HepG2 (cell line): ENCODE results near the gene TRIM62. TPM values are rescaled to one million over a fixed set of nuclear protein-coding genes. Genes with fewer than 3 reads are reported as not detected.

Experiments
- ATAC-seq: fragments of 200-7000 bp; cut with Tn5 transposase; 3 replicates; pipeline ENCODE4 v1.9.1; 2020; ENCODE audit warnings: mild to moderate bottlenecking, moderate library complexity
- BruUV-seq: library from RNA; stranded (reverse); fragments of 400-500 nt; replicated peaks from 2 replicates; lab custom pipeline; 2021; lab: Mats Ljungman, UMichigan
- CTCF ChIA-PET: fragments of 300-600 bp; formaldehyde crosslinking; extraction: SDS; loops from one replicate; lab custom pipeline; 2021; ENCODE audit warnings: low total read pairs, inconsistent platforms, low intra/inter-chr PET ratio; lab: Yijun Ruan, JAX
- POLR2A ChIA-PET: fragments of 350-600 bp; sonication (Branson Sonifier 250); formaldehyde crosslinking; loops from one replicate; lab custom pipeline; 2020; ENCODE audit warnings: antibody characterized with exemption, inconsistent platforms; lab: Yijun Ruan, JAX
- DNase-seq: peaks from one replicate; pipeline ENCODE4 v3.0.0-alpha.2; 2015; ENCODE audit warnings: low spot score
- FAIRE-seq: peaks from 3 replicates; lab custom pipeline; 2011; peaks lifted over from hg19 to GRCh38; lab: Jason Lieb, UNC
- H2AFZ ChIP-seq: one replicate; pipeline ENCODE4 v1.6.1; 2011; ENCODE audit warnings: low read length, inconsistent platforms
- H3K27ac ChIP-seq: fragments of 300-600 bp; 3 replicates; pipeline ENCODE4 v1.8.0; 2011; ENCODE audit warnings: mixed run types, mild to moderate bottlenecking, mixed read lengths, low read length, inconsistent platforms; ENCODE audit not compliant: insufficient read depth; ENCODE audit errors: extremely low read length
- H3K27me3 ChIP-seq, 2 experiments: fragments of 200-600 bp in 1 of 2; 2 replicates in 1 of 2; 3 replicates in 1 of 2; pipeline versions ENCODE4 v1.6.0 to v1.8.0; 2011; ENCODE audit warnings: low read length in 2 of 2, mild to moderate bottlenecking in 2 of 2, moderate library complexity in 2 of 2, inconsistent platforms in 1 of 2; ENCODE audit not compliant: insufficient read depth in 2 of 2, control insufficient read depth in 1 of 2
- H3K36me3 ChIP-seq, 2 experiments: fragments of 200-600 bp in 1 of 2; replicated peaks in 1 of 2; 2 replicates in 1 of 2; 3 replicates in 1 of 2; pipeline versions ENCODE4 v1.5.1 to v1.8.0; 2011; ENCODE audit warnings: low read length in 2 of 2, inconsistent platforms in 1 of 2; ENCODE audit not compliant: insufficient read depth in 2 of 2, control insufficient read depth in 1 of 2
- H3K4me1 ChIP-seq: 2 replicates; pipeline ENCODE4 v1.5.1; 2012; ENCODE audit warnings: low read length, inconsistent platforms; ENCODE audit not compliant: insufficient read depth
- H3K4me2 ChIP-seq: 2 replicates; pipeline ENCODE4 v1.6.0; 2011; ENCODE audit warnings: low read depth, low read length, inconsistent platforms
- H3K4me3 ChIP-seq, 3 experiments: fragments of 200-600 bp in 1 of 3; sonication (generic), shearing (Covaris generic) in 1 of 3; replicated peaks in 1 of 3; 2 replicates each; pipeline ENCODE4 v1.5.1; 2011 to 2016; ENCODE audit warnings: low read length in 3 of 3, inconsistent platforms in 2 of 3, low read depth in 2 of 3, mild to moderate bottlenecking in 2 of 3, control low read depth in 1 of 3, mixed read lengths in 1 of 3; ENCODE audit not compliant: insufficient read depth in 1 of 3
- H3K79me2 ChIP-seq: one replicate; pipeline ENCODE4 v1.6.1; 2011; ENCODE audit warnings: low read length, inconsistent platforms; ENCODE audit not compliant: insufficient read depth
- H3K9ac ChIP-seq: 2 replicates; pipeline ENCODE4 v1.6.0; 2011; ENCODE audit warnings: mild to moderate bottlenecking, low read depth, low read length, inconsistent platforms; ENCODE audit not compliant: insufficient read depth
- H3K9me3 ChIP-seq: 2 replicates; pipeline ENCODE4 v1.5.1; 2012; ENCODE audit warnings: mild to moderate bottlenecking, low read length
- H4K20me1 ChIP-seq: 2 replicates; pipeline ENCODE4 v1.6.0; 2011; ENCODE audit warnings: inconsistent platforms, mild to moderate bottlenecking, low read length, moderate library complexity; ENCODE audit not compliant: insufficient read depth
- ARID3A ChIP-seq: IDR thresholded peaks from 2 replicates; pipeline ENCODE4 v1.6.1; 2012; ENCODE audit warnings: low read depth, low read length, improper control_type of control experiment
- DNMT1 ChIP-seq: sonication (generic); formaldehyde crosslinking; IDR thresholded peaks from 2 replicates; pipeline ENCODE4 v1.5.1; 2020; ENCODE audit warnings: mild to moderate bottlenecking, missing genetic modification reagents
- MYPOP ChIP-seq: sonication (generic); formaldehyde crosslinking; IDR thresholded peaks from 2 replicates; pipeline ENCODE4 v1.8.1; 2023; ENCODE audit warnings: mild to moderate bottlenecking, moderate library complexity, missing genetic modification reagents
- RNF219 ChIP-seq: sonication (generic); formaldehyde crosslinking; IDR thresholded peaks from 2 replicates; pipeline ENCODE4 v1.5.0; 2020; ENCODE audit warnings: mild to moderate bottlenecking, missing genetic modification reagents
- ZC3H4 ChIP-seq: sonication (generic); formaldehyde crosslinking; IDR thresholded peaks from 2 replicates; pipeline ENCODE4 v1.4.0; 2020; ENCODE audit warnings: missing genetic modification reagents, borderline replicate concordance
- ZNF281 ChIP-seq: sonication (generic); formaldehyde crosslinking; IDR thresholded peaks from 2 replicates; pipeline ENCODE4 v1.4.0; 2020; ENCODE audit warnings: missing genetic modification reagents, borderline replicate concordance
- ZNF788 ChIP-seq: sonication (generic); formaldehyde crosslinking; IDR thresholded peaks from 2 replicates; pipeline ENCODE4 v1.5.0; 2020; ENCODE audit warnings: mild to moderate bottlenecking, missing genetic modification reagents, borderline replicate concordance
- WGBS: methylation state at CpG from one replicate; pipeline ENCODE4 v1.1.6; 2017; ENCODE audit warnings: low lambda C conversion rate; 5-methylcytosine and 5-hydroxymethylcytosine counted together
- in situ Hi-C: cut with HindIII; loops from 2 replicates; pipeline ENCODE4 v1.10.0; 2017; ENCODE audit warnings: low pct_unique_long_range_greater_than_20kb; ENCODE audit not compliant: extremely low pct_ligation_motif_present
- intact Hi-C: fragments of 100-400 bp; cut with micrococcal nuclease; formaldehyde crosslinking; loops from one replicate; pipeline ENCODE4 v1.10.0; 2022; ENCODE audit not compliant: unreplicated experiment
- polyA plus RNA-seq, 8 experiments: library from polyadenylated mRNA; depleted of rRNA in 3 of 8; stranded (reverse) in 7 of 8; unstranded in 1 of 8; fragments of >200 nt; fragmentation: Illumina TruSeq in 4 of 8; extraction: Trizol in 4 of 8; gene quantifications; 2 replicates each; pipeline versions ENCODE4 v1.2.1 to v1.2.3, GENCODE V29; 2011 to 2016; ENCODE audit warnings: low read depth in 4 of 8, missing spikeins in 1 of 8, mixed read lengths in 1 of 8; ENCODE audit not compliant: insufficient read depth in 1 of 8
- total RNA-seq, 5 experiments: library from RNA; depleted of rRNA; stranded (reverse); fragments of >200 nt; fragmentation: Illumina TruSeq; extraction: Trizol; gene quantifications; 2 replicates each; pipeline ENCODE4 v1.2.3, GENCODE V29; 2016; ENCODE audit warnings: low read depth in 1 of 5
- TF ChIP-seq, protein P1 (sequence below): sonication (generic); formaldehyde crosslinking; IDR thresholded peaks from 2 replicates; pipeline ENCODE4 v1.4.0; 2020; ENCODE audit warnings: low read depth, mild to moderate bottlenecking, missing genetic modification reagents
- TF ChIP-seq, protein P2 (sequence below): sonication (generic); formaldehyde crosslinking; IDR thresholded peaks from 2 replicates; pipeline ENCODE4 v1.4.0; 2020; ENCODE audit warnings: missing genetic modification reagents

Gene TRIM62
- total and polyA plus RNA-seq, 2 of the 13 experiments (the other 11 are each of a cell fraction or from before 2014, with no cell fraction given): 0.53 to 0.57 TPM

DNA sequence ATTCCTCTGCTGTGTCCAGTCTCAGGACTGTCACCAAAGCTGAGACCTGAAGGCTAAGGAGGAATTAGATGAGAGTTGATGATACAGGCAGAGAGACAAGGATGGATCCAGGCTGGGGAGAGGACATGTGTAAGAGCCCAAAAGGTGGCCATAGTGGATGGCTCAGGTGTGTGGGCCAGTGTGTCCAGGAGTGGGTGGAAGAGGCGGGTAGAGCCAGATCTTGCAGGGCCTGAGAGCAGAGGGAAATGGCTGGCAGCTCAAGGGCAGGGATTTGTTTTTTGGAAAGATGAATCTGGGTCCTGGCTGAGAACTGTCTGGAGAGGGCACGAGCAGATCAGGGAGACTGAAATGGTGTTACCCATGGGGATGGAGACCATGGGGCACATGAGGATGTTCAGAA is 62.8 kb downstream of the TRIM62 start:
- no peak for DNase-seq
- Histone ChIP-seq H3K4me1 (peaks cover 8% of the 10 kb centered on the region; the same call in 1 of the 2 replicates), H3K4me3 (no peak overlapping the region), H3K27ac (no peak overlapping the region), H3K79me2 (no peaks in the 10 kb centered on the region), H4K20me1 (no peaks in the 10 kb centered on the region), H3K27me3 (peaks cover 0 to 3% of the 10 kb centered on the region in 2 experiments; a peak in 1 of 5 replicates), H3K9me3 (no peaks in the 10 kb centered on the region), H2AFZ (no peak overlapping the region), H3K9ac (no peak overlapping the region), H3K36me3 (no peaks in the 10 kb centered on the region), H3K4me2 (no peak overlapping the region)
- ChIA-PET CTCF (no interaction called here), POLR2A (no interaction called here)
- intact Hi-C loops (loop anchor here (10.0 kb wide), 1 partner anchor 246 kb away; no protein-coding TSS in a partner anchor), in situ Hi-C loops (loop anchor here (10.0 kb wide), 1 partner anchor 56 kb away; no protein-coding TSS in a partner anchor)
- no peak for FAIRE-seq
- ATAC-seq: no peak
- TF ChIP-seq, protein P1, sequence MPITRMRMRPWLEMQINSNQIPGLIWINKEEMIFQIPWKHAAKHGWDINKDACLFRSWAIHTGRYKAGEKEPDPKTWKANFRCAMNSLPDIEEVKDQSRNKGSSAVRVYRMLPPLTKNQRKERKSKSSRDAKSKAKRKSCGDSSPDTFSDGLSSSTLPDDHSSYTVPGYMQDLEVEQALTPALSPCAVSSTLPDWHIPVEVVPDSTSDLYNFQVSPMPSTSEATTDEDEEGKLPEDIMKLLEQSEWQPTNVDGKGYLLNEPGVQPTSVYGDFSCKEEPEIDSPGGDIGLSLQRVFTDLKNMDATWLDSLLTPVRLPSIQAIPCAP: no peak
- TF ChIP-seq MYPOP: no peak
- no peak for TF ChIP-seq ZNF788 (CRISPR knock-in tag)
- no peak for TF ChIP-seq RNF219 (CRISPR knock-in tag)
- no peak for TF ChIP-seq ZNF281 (CRISPR knock-in tag)
- TF ChIP-seq, protein P2, sequence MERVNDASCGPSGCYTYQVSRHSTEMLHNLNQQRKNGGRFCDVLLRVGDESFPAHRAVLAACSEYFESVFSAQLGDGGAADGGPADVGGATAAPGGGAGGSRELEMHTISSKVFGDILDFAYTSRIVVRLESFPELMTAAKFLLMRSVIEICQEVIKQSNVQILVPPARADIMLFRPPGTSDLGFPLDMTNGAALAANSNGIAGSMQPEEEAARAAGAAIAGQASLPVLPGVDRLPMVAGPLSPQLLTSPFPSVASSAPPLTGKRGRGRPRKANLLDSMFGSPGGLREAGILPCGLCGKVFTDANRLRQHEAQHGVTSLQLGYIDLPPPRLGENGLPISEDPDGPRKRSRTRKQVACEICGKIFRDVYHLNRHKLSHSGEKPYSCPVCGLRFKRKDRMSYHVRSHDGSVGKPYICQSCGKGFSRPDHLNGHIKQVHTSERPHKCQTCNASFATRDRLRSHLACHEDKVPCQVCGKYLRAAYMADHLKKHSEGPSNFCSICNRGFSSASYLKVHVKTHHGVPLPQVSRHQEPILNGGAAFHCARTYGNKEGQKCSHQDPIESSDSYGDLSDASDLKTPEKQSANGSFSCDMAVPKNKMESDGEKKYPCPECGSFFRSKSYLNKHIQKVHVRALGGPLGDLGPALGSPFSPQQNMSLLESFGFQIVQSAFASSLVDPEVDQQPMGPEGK: no peak
- TF ChIP-seq ZC3H4 (CRISPR knock-in tag): no peak
- no peak for TF ChIP-seq ARID3A
- no peak for TF ChIP-seq DNMT1 (CRISPR knock-in tag)
- WGBS: 26% methylated on average over 2 of the region's 2 CpGs
- no TSS peak for BruUV-seq
